C4-2B (cell line): ENCODE results near the gene CD68.

Source experiments
- ZFX ChIP-seq: fragments of 450-650 bp; IDR thresholded peaks from 2 replicates; pipeline ENCODE4 v1.6.1; 2017
- TF ChIP-seq, protein P1 (sequence below): fragments of 450-650 bp; conservative IDR thresholded peaks from 2 replicates; pipeline ENCODE4 v1.5.1; 2017; ENCODE audit warnings: mild to moderate bottlenecking

DNA sequence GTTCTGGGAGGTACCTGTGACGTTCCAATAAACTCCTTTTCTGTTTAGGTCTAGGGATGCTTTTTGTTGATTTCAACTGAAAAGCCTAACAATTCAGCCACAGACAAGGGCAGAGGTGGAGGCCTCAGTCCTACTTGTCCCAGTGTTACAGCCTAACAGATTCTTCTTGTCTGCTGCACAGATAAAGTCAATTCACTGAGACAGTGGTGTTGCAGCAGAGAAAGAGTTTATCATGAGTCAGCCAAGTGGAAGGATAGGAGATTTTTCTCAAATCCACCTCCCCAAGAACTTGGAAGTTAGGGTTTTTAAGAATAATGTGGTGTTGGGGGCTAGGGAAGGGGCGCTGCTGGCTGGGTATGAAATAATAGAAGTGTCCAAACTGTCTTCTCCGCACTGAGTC is 41.4 kb upstream of the CD68 start:
- TF ChIP-seq, protein P1, sequence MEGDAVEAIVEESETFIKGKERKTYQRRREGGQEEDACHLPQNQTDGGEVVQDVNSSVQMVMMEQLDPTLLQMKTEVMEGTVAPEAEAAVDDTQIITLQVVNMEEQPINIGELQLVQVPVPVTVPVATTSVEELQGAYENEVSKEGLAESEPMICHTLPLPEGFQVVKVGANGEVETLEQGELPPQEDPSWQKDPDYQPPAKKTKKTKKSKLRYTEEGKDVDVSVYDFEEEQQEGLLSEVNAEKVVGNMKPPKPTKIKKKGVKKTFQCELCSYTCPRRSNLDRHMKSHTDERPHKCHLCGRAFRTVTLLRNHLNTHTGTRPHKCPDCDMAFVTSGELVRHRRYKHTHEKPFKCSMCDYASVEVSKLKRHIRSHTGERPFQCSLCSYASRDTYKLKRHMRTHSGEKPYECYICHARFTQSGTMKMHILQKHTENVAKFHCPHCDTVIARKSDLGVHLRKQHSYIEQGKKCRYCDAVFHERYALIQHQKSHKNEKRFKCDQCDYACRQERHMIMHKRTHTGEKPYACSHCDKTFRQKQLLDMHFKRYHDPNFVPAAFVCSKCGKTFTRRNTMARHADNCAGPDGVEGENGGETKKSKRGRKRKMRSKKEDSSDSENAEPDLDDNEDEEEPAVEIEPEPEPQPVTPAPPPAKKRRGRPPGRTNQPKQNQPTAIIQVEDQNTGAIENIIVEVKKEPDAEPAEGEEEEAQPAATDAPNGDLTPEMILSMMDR: no peak
- no peak for TF ChIP-seq ZFX
